GM12878 (cell line): ENCODE measurements around the gene PHF2. TPM values are rescaled to one million over a fixed set of nuclear protein-coding genes. Genes with fewer than 3 reads are reported as not detected.

Experiments used
- ATAC-seq: fragments of 200-7000 bp; cut with Tn5 transposase; 3 replicates; pipeline ENCODE4 v1.9.1; 2020; ENCODE audit warnings: mild to moderate bottlenecking, moderate library complexity
- BruUV-seq: library from RNA; stranded (reverse); fragments of 400-500 nt; replicated peaks from 2 replicates; lab custom pipeline; 2021; lab: Mats Ljungman, UMichigan
- CTCF ChIA-PET: fragments of 300-600 bp; sonication (Branson Sonifier 250); formaldehyde crosslinking; extraction: SDS; loops from one replicate; lab custom pipeline; 2021; ENCODE audit warnings: inconsistent platforms; lab: Yijun Ruan, JAX
- POLR2A ChIA-PET: fragments of 350-600 bp; formaldehyde crosslinking; extraction: SDS; loops from one replicate; lab custom pipeline; 2021; ENCODE audit warnings: inconsistent platforms; lab: Charles Lee
- RAD21 ChIA-PET: fragments of 300-600 bp; sonication (Branson Sonifier 250); formaldehyde crosslinking; loops from one replicate; lab custom pipeline; 2023; ENCODE audit warnings: antibody characterized with exemption; ENCODE audit not compliant: unreplicated experiment; lab: Charles Lee
- SMC1A ChIA-PET: fragments of 300-600 bp; sonication (Branson Sonifier 250); formaldehyde crosslinking; loops from one replicate; lab custom pipeline; 2023; ENCODE audit not compliant: unreplicated experiment, uncharacterized antibody; lab: Charles Lee
- DNase-seq: peaks from one replicate; pipeline ENCODE4 v3.0.0-alpha.2; 2011; ENCODE audit warnings: low read depth, low spot score
- FAIRE-seq: peaks from 3 replicates; lab custom pipeline; 2011; peaks lifted over from hg19 to GRCh38; lab: Jason Lieb, UNC
- H2AFZ ChIP-seq: 2 replicates; pipeline ENCODE4 v1.6.0; 2011; ENCODE audit warnings: low read depth, low read length, control low read depth; ENCODE audit not compliant: control insufficient read depth
- H3K27ac ChIP-seq: 2 replicates; pipeline ENCODE4 v1.5.1; 2011; ENCODE audit warnings: control low read depth; ENCODE audit not compliant: control insufficient read depth, insufficient read depth
- H3K27me3 ChIP-seq, 2 experiments: replicated peaks in 1 of 2; 2 replicates each; pipeline versions ENCODE4 v1.6.0 to v1.6.1; 2011; ENCODE audit warnings: low read length in 1 of 2; ENCODE audit not compliant: control insufficient read depth in 2 of 2, insufficient read depth in 2 of 2
- H3K36me3 ChIP-seq, 2 experiments: 2 replicates each; pipeline ENCODE4 v1.5.1; 2011; ENCODE audit warnings: low read length in 1 of 2; ENCODE audit not compliant: control insufficient read depth in 2 of 2, insufficient read depth in 2 of 2
- H3K4me1 ChIP-seq: 2 replicates; pipeline ENCODE4 v1.6.1; 2011; ENCODE audit warnings: mild to moderate bottlenecking, low read length, moderate library complexity, mixed read lengths; ENCODE audit not compliant: control insufficient read depth, insufficient read depth
- H3K4me2 ChIP-seq: 2 replicates; pipeline ENCODE4 v1.6.0; 2011; ENCODE audit warnings: control low read depth; ENCODE audit not compliant: control insufficient read depth, insufficient read depth
- H3K4me3 ChIP-seq: fragments of 200-600 bp; sonication (generic); 2 replicates; pipeline ENCODE4 v1.5.1; 2016
- H3K79me2 ChIP-seq: 2 replicates; pipeline ENCODE4 v1.6.0; 2011; ENCODE audit warnings: low read length; ENCODE audit not compliant: control insufficient read depth, insufficient read depth
- H3K9ac ChIP-seq: 2 replicates; pipeline ENCODE4 v1.8.0; 2011; ENCODE audit warnings: low read length, control low read depth, mixed read lengths; ENCODE audit not compliant: control insufficient read depth, insufficient read depth
- H3K9me3 ChIP-seq: replicated peaks from 3 replicates; pipeline ENCODE4 v1.5.1; 2011; ENCODE audit warnings: mild to moderate bottlenecking, low read length; ENCODE audit not compliant: control insufficient read depth, insufficient read depth
- H4K20me1 ChIP-seq: 2 replicates; pipeline ENCODE4 v1.6.0; 2011; ENCODE audit not compliant: control insufficient read depth, insufficient read depth
- ATF2 ChIP-seq: IDR thresholded peaks from 2 replicates; pipeline ENCODE4 v1.6.1; 2012; ENCODE audit warnings: low read length, inconsistent platforms
- BCL11A ChIP-seq: IDR thresholded peaks from 2 replicates; pipeline ENCODE4 v1.6.1; 2011; ENCODE audit warnings: low read depth, low read length
- CBFB ChIP-seq: IDR thresholded peaks from 2 replicates; pipeline ENCODE4 v1.6.1; 2016; ENCODE audit warnings: antibody characterized with exemption, low read depth
- JUNB ChIP-seq: IDR thresholded peaks from 2 replicates; pipeline ENCODE4 v1.6.1; 2016; ENCODE audit warnings: antibody characterized with exemption, mild to moderate bottlenecking
- KDM1A ChIP-seq: fragments of 200-600 bp; sonication (generic); IDR thresholded peaks from 2 replicates; pipeline ENCODE4 v1.6.1; 2016; ENCODE audit warnings: borderline replicate concordance
- MLLT1 ChIP-seq: fragments of 450-650 bp; IDR thresholded peaks from 2 replicates; pipeline ENCODE4 v1.6.1; 2016; ENCODE audit warnings: mild to moderate bottlenecking
- MYC ChIP-seq: IDR thresholded peaks from 2 replicates; pipeline ENCODE4 v1.6.1; 2011; ENCODE audit warnings: mild to moderate bottlenecking, low read length, moderate library complexity, inconsistent platforms; ENCODE audit not compliant: insufficient read depth, insufficient replicate concordance, insufficient read length, severe bottlenecking
- NFYA ChIP-seq: IDR thresholded peaks from 2 replicates; pipeline ENCODE4 v1.6.1; 2011; ENCODE audit warnings: low read depth, mild to moderate bottlenecking, low read length, improper control_type of control experiment, borderline replicate concordance
- RELB ChIP-seq: fragments of 450-650 bp; IDR thresholded peaks from 2 replicates; pipeline ENCODE4 v1.6.1; 2017; ENCODE audit warnings: low read depth, mild to moderate bottlenecking, moderate library complexity
- RUNX3 ChIP-seq: IDR thresholded peaks from 2 replicates; pipeline ENCODE4 v1.6.1; 2012; ENCODE audit warnings: low read length, inconsistent platforms
- SPI1 ChIP-seq: IDR thresholded peaks from 2 replicates; pipeline ENCODE4 v1.6.1; 2011; ENCODE audit warnings: low read depth, mild to moderate bottlenecking, low read length, moderate library complexity, borderline replicate concordance; ENCODE audit not compliant: insufficient read depth
- STAT3 ChIP-seq: IDR thresholded peaks from 2 replicates; pipeline ENCODE4 v1.6.1; 2011; ENCODE audit warnings: low read depth, low read length, improper control_type of control experiment
- TCF12 ChIP-seq: IDR thresholded peaks from 2 replicates; pipeline ENCODE4 v1.6.1; 2011; ENCODE audit warnings: low read depth, mild to moderate bottlenecking, low read length
- WGBS: methylation state at CpG from one replicate; pipeline ENCODE4 v1.1.6; 2016; ENCODE audit warnings: low lambda C conversion rate; ENCODE audit not compliant: insufficient replicate concordance, insufficient coverage; ENCODE audit errors: missing lambda C conversion rate; 5-methylcytosine and 5-hydroxymethylcytosine counted together
- in situ Hi-C: fragments of 300-500 bp; cut with MboI; formaldehyde crosslinking; loops from 9 replicates; pipeline ENCODE4 v1.14.3; 2018; ENCODE audit warnings: mixed read lengths
- intact Hi-C: fragments of 100-400 bp; cut with micrococcal nuclease; formaldehyde crosslinking; loops from one replicate; pipeline ENCODE4 v1.14.2; 2022; ENCODE audit not compliant: unreplicated experiment
- polyA plus RNA-seq, 11 experiments: library from polyadenylated mRNA; depleted of rRNA in 4 of 11; unstranded in 6 of 11; stranded (reverse) in 5 of 11; fragments of >200 nt; fragmentation: Nextera tagmentation in 4 of 11; fragmentation: Illumina TruSeq in 1 of 11; extraction: Ambion mirVana in 4 of 11; extraction: Trizol in 1 of 11; gene quantifications; 1 replicate in 1 of 11; 2 replicates in 10 of 11; pipeline versions ENCODE4 v1.2.1 to v1.2.3, GENCODE V29; 2011 to 2016; ENCODE audit warnings: inconsistent platforms in 2 of 11, missing spikeins in 2 of 11, low read depth in 1 of 11
- total RNA-seq, 4 experiments: library from RNA; depleted of rRNA in 3 of 4; stranded (reverse); fragments of >200 nt in 3 of 4; fragmentation: Illumina TruSeq in 1 of 4; extraction: Trizol in 1 of 4; gene quantifications; 2 replicates each; pipeline versions ENCODE4 v1.2.1 to v1.2.3, GENCODE V29; 2013 to 2021

The PHF2 gene
- total and polyA plus RNA-seq, 10 of the 15 experiments (the other 5 are each of a cell fraction or from before 2014, with no cell fraction given): 0.34 to 13.3 (median 5.5) TPM

GRCh38 chr9:93725382-93725781 is 149.0 kb downstream of the PHF2 start:
- no peak overlapping the region for H2AFZ ChIP-seq
- no peaks in the 10 kb centered on the region for H4K20me1 ChIP-seq
- TF ChIP-seq SPI1 (0 out of 2 replicates have a peak, but pooled peaks have one; percentile 30), BCL11A (no peak), RUNX3 (no peak), JUNB (no peak)
- TF ChIP-seq, all 136 proteins: peak for 1
- 49% methylated on average over 6 of the region's 6 CpGs for WGBS
- Histone ChIP-seq H3K36me3 (no peaks in the 10 kb centered on the region), H3K79me2 (no peaks in the 10 kb centered on the region), H3K4me1 (no peaks in the 10 kb centered on the region), H3K27me3 (no peaks in the 10 kb centered on the region), H3K4me3 (no peak overlapping the region), H3K4me2 (no peak overlapping the region), H3K27ac (no peak overlapping the region), H3K9me3 (no peaks in the 10 kb centered on the region; the same call in 2 of the 3 replicates), H3K9ac (no peak overlapping the region)
- no peak for ATAC-seq
- POLR2A ChIA-PET: no interaction called here
- in situ Hi-C loops (no loop called here), intact Hi-C loops (no loop called here)
- CTCF ChIA-PET: interaction anchor here (0.6 kb wide), 1 partner anchor 117 kb away, joined by 3 read pairs; no protein-coding TSS in a partner anchor
- DNase-seq: no peak
- SMC1A ChIA-PET: no interaction called here
- no peak for FAIRE-seq
- no TSS peak for BruUV-seq
- RAD21 ChIA-PET: no interaction called here

- CTCF ChIA-PET: no interaction called here
- H3K27ac ChIP-seq: no peak overlapping the region
- no peaks in the 10 kb centered on the region for H3K36me3 ChIP-seq
- RAD21 ChIA-PET: no interaction called here
- H4K20me1 ChIP-seq: no peaks in the 10 kb centered on the region
- H3K79me2 ChIP-seq: no peaks in the 10 kb centered on the region
- in situ Hi-C loops (no loop called here), intact Hi-C loops (no loop called here)
- H3K4me2 ChIP-seq: no peak overlapping the region
- no TSS peak for BruUV-seq
- no peak overlapping the region for H3K9ac ChIP-seq
- DNase-seq: no peak
- no peak overlapping the region for H3K4me3 ChIP-seq
- H3K4me1 ChIP-seq: no peaks in the 10 kb centered on the region
- ATAC-seq: no peak
- H3K9me3 ChIP-seq: no peaks in the 10 kb centered on the region; the same call in 2 of the 3 replicates
- no peak overlapping the region for H2AFZ ChIP-seq
- H3K27me3 ChIP-seq: no peaks in the 10 kb centered on the region
- POLR2A ChIA-PET: no interaction called here
- WGBS: 13% methylated on average over 7 of the region's 7 CpGs
- SMC1A ChIA-PET: no interaction called here
- no peak for FAIRE-seq
- no peak for TF ChIP-seq CBFB
- no peak for TF ChIP-seq KDM1A
- no peak for TF ChIP-seq MYC
- no peak for TF ChIP-seq RELB
- no peak for TF ChIP-seq STAT3
- TF ChIP-seq TCF12: no peak
- no peak for TF ChIP-seq ATF2
- TF ChIP-seq NFYA: no peak
- no peak for TF ChIP-seq MLLT1
Observed at GRCh38 chr9:93726147-93726546, 149.8 kb downstream of the PHF2 start.
